Vagina (tissue), 2 donors: ENCODE results near the gene RAB28. TPM values are rescaled to one million over a fixed set of nuclear protein-coding genes. Genes with fewer than 3 reads are reported as not detected.

Experiments used
- DNase-seq, 2 donors: peaks; one replicate each; pipeline ENCODE4 v3.0.0-alpha.2; 2017; ENCODE audit errors: extremely low spot score in 2 of 2
- H3K27ac ChIP-seq: fragments of 200-600 bp; sonication (generic); one replicate; pipeline ENCODE4 v1.5.1; 2019
- H3K27me3 ChIP-seq: fragments of 200-600 bp; sonication (generic); one replicate; pipeline ENCODE4 v1.5.1; 2019
- H3K36me3 ChIP-seq, 2 donors: fragments of 200-600 bp; sonication (generic); one replicate each; pipeline ENCODE4 v1.5.1; 2017 to 2019
- H3K4me1 ChIP-seq: fragments of 200-600 bp; sonication (generic); one replicate; pipeline ENCODE4 v1.5.1; 2019
- H3K4me3 ChIP-seq, 2 donors: fragments of 200-600 bp; sonication (generic); 1 replicate in 1 of 2; 2 replicates in 1 of 2; pipeline ENCODE4 v1.5.1; 2016 to 2019
- H3K9me3 ChIP-seq: fragments of 200-600 bp; sonication (generic); one replicate; pipeline ENCODE4 v1.5.1; 2019
- CTCF ChIP-seq, 3 experiments: fragments of 450-650 bp in 2 of 3; fragments of 200-600 bp in 1 of 3; sonication (generic) in 1 of 3; IDR thresholded peaks; one replicate each; pipeline ENCODE4 v1.5.1; 2017 to 2019; ENCODE audit warnings: antibody characterized with exemption in 3 of 3, mild to moderate bottlenecking in 2 of 3, moderate library complexity in 2 of 3
- POLR2A ChIP-seq, 2 donors: fragments of 450-650 bp; IDR thresholded peaks; one replicate each; pipeline ENCODE4 v1.6.1; 2017; ENCODE audit warnings: antibody characterized with exemption in 2 of 2, mild to moderate bottlenecking in 2 of 2, moderate library complexity in 2 of 2
- POLR2AphosphoS5 ChIP-seq, 2 donors: sonication (generic); formaldehyde crosslinking; IDR thresholded peaks; one replicate each; pipeline ENCODE4 v1.9.0; 2017; ENCODE audit warnings: antibody characterized with exemption in 2 of 2, mild to moderate bottlenecking in 2 of 2, low read depth in 1 of 2; ENCODE audit not compliant: insufficient read depth in 1 of 2
- intact Hi-C: fragments of 100-400 bp; cut with DNase I; formaldehyde crosslinking; loops from one replicate; pipeline ENCODE4 v1.15.1; 2023
- total RNA-seq: library from RNA; depleted of rRNA; stranded (reverse); fragments of >200 nt; gene quantifications from one replicate; pipeline ENCODE4 v1.2.3, GENCODE V29; 2016

Gene RAB28
- total RNA-seq, 1 donor from 2014 or later = 182 TPM

GRCh38 chr4:13329963-13330362, 154.2 kb downstream of the RAB28 start:
- H3K27ac ChIP-seq = no peak overlapping the region
- H3K4me1 ChIP-seq = no peaks in the 10 kb centered on the region
- H3K36me3 ChIP-seq = no peaks in the 10 kb centered on the region
- H3K27me3 ChIP-seq = no peaks in the 10 kb centered on the region
- no peak for DNase-seq
- intact Hi-C loops = no loop called here
- TF ChIP-seq POLR2AphosphoS5 (IDR thresholded peaks at IDR 0.05; ENCODE audit: insufficient read depth in 1 of 2, low read depth in 1 of 2) (no peak), POLR2A (IDR thresholded peaks at IDR 0.05) (no peak), CTCF (IDR thresholded peaks at IDR 0.05) (no peak)
- H3K4me3 ChIP-seq = no peak overlapping the region
- H3K9me3 ChIP-seq = no peaks in the 10 kb centered on the region

- intact Hi-C loops = no loop called here
- no peaks in the 10 kb centered on the region for H3K4me1 ChIP-seq
- no peak for DNase-seq
- H3K27me3 ChIP-seq = no peaks in the 10 kb centered on the region
- TF ChIP-seq POLR2A (IDR thresholded peaks at IDR 0.05) = no peak
- no peak for TF ChIP-seq POLR2AphosphoS5 (IDR thresholded peaks at IDR 0.05; ENCODE audit: insufficient read depth in 1 of 2, low read depth in 1 of 2)
- TF ChIP-seq CTCF (IDR thresholded peaks at IDR 0.05) = no peak
- no peak overlapping the region for H3K27ac ChIP-seq
- H3K36me3 ChIP-seq = no peaks in the 10 kb centered on the region
- no peaks in the 10 kb centered on the region for H3K9me3 ChIP-seq
- no peak overlapping the region for H3K4me3 ChIP-seq
Observed at GRCh38 chr4:13329340-13329850, 154.7 kb downstream of the RAB28 start.

- no peaks in the 10 kb centered on the region for H3K36me3 ChIP-seq
- H3K4me1 ChIP-seq = no peaks in the 10 kb centered on the region
- no peak overlapping the region for H3K4me3 ChIP-seq
- intact Hi-C loops = no loop called here
- H3K9me3 ChIP-seq = no peaks in the 10 kb centered on the region
- H3K27ac ChIP-seq = no peak overlapping the region
- TF ChIP-seq POLR2AphosphoS5 (IDR thresholded peaks at IDR 0.05; ENCODE audit: insufficient read depth in 1 of 2, low read depth in 1 of 2) = no peak
- no peak for DNase-seq
- H3K27me3 ChIP-seq = no peaks in the 10 kb centered on the region
Observed at GRCh38 chr4:13328591-13328990, 155.5 kb downstream of the RAB28 start.

GRCh38 chr4:13327991-13328390, 156.1 kb downstream of the RAB28 start:
- DNase-seq = no peak
- intact Hi-C loops = no loop called here
- no peak overlapping the region for H3K4me3 ChIP-seq
- no peak for TF ChIP-seq POLR2A (IDR thresholded peaks at IDR 0.05)
- TF ChIP-seq CTCF (IDR thresholded peaks at IDR 0.05) = no peak
- no peak for TF ChIP-seq POLR2AphosphoS5 (IDR thresholded peaks at IDR 0.05; ENCODE audit: insufficient read depth in 1 of 2, low read depth in 1 of 2)
- H3K36me3 ChIP-seq = no peaks in the 10 kb centered on the region
- no peaks in the 10 kb centered on the region for H3K4me1 ChIP-seq
- H3K27ac ChIP-seq = no peak overlapping the region
- H3K27me3 ChIP-seq = no peaks in the 10 kb centered on the region
- no peaks in the 10 kb centered on the region for H3K9me3 ChIP-seq

GRCh38 chr4:13325744-13326143, 158.4 kb downstream of the RAB28 start:
- Histone ChIP-seq H3K4me1 (no peaks in the 10 kb centered on the region), H3K27ac (no peak overlapping the region), H3K27me3 (no peaks in the 10 kb centered on the region), H3K9me3 (no peaks in the 10 kb centered on the region), H3K4me3 (no peak overlapping the region), H3K36me3 (no peaks in the 10 kb centered on the region)
- no peak for DNase-seq
- TF ChIP-seq POLR2A (IDR thresholded peaks at IDR 0.05) (no peak), CTCF (IDR thresholded peaks at IDR 0.05) (no peak), POLR2AphosphoS5 (IDR thresholded peaks at IDR 0.05; ENCODE audit: insufficient read depth in 1 of 2, low read depth in 1 of 2) (no peak)
- intact Hi-C loops = no loop called here
